Small intestine (tissue), 7 donors: ENCODE data around the gene MAP2K7. TPM values are rescaled to one million over a fixed set of nuclear protein-coding genes. Genes with fewer than 3 reads are reported as not detected.
"Not testable (repeated sequence)": the region's sequence is repeated elsewhere in the genome, so short reads cannot be mapped to it uniquely, and the experiment has no call there.

Experiments used
- DNase-seq, 2 donors: peaks; one replicate each; pipeline versions ENCODE4 v3.0.0 to v3.0.0-alpha.2; 2013
- FAIRE-seq: peaks from 2 replicates; lab custom pipeline; 2012; peaks lifted over from hg19 to GRCh38; lab: Jason Lieb, UNC
- H3K27ac ChIP-seq, 3 donors: one replicate each; pipeline ENCODE4 v1.5.1; 2013; ENCODE audit warnings: low read length in 2 of 3, mild to moderate bottlenecking in 2 of 3, control low read depth in 1 of 3, inconsistent platforms in 1 of 3, low read depth in 1 of 3, moderate library complexity in 1 of 3
- H3K27me3 ChIP-seq, 3 donors: one replicate each; pipeline ENCODE4 v1.6.1; 2013; ENCODE audit warnings: low read length in 3 of 3, inconsistent platforms in 1 of 3; ENCODE audit not compliant: control insufficient read depth in 3 of 3, insufficient read depth in 3 of 3
- H3K36me3 ChIP-seq, 3 donors: one replicate each; pipeline ENCODE4 v1.6.1; 2013; ENCODE audit warnings: low read length in 3 of 3, inconsistent platforms in 1 of 3, low read depth in 1 of 3, mild to moderate bottlenecking in 1 of 3, moderate library complexity in 1 of 3; ENCODE audit not compliant: control insufficient read depth in 3 of 3, insufficient read depth in 2 of 3
- H3K4me1 ChIP-seq, 3 donors: one replicate each; pipeline ENCODE4 v1.6.1; 2013; ENCODE audit warnings: low read length in 2 of 3, inconsistent platforms in 1 of 3, low read depth in 1 of 3, mild to moderate bottlenecking in 1 of 3, moderate library complexity in 1 of 3; ENCODE audit not compliant: control insufficient read depth in 3 of 3, insufficient read depth in 2 of 3
- H3K4me3 ChIP-seq, 3 donors: one replicate each; pipeline ENCODE4 v1.5.1; 2013; ENCODE audit warnings: low read length in 3 of 3, control low read depth in 1 of 3, inconsistent platforms in 1 of 3, low read depth in 1 of 3, mild to moderate bottlenecking in 1 of 3, moderate library complexity in 1 of 3
- H3K9me3 ChIP-seq, 2 donors: one replicate each; pipeline ENCODE4 v1.6.1; 2013; ENCODE audit warnings: low read depth in 1 of 2, low read length in 1 of 2; ENCODE audit not compliant: control insufficient read depth in 2 of 2, insufficient read depth in 1 of 2
- WGBS, 3 donors: extraction: QIAGEN DNeasy Blood & Tissue Kit; methylation state at CpG; one replicate each; pipeline ENCODE4 v1.1.7; 2013; 5-methylcytosine and 5-hydroxymethylcytosine counted together
- polyA plus RNA-seq, 4 donors: library from polyadenylated mRNA; stranded (reverse) in 3 of 4; unstranded in 1 of 4; fragments of 200-250 nt in 3 of 4; fragments of 120-200 nt in 1 of 4; gene quantifications; one replicate each; pipeline versions ENCODE4 v1.2.1 to v1.2.3, GENCODE V29; 2013
- donor health status: healthy with polysubstance abuse.
- donor health status: control.
- donor health status: control.
- donor health status: Bipolar disorder and iron deficiency.
- donor health status: healthy.

MAP2K7 gene
- polyA plus RNA-seq, 4 donors = 17.3 to 27.5 (median 21.6) TPM

GRCh38 chr19:7928741-7929701 is 25.3 kb downstream of the MAP2K7 start:
- peak in 1 of 2 donors; percentile 44 for DNase-seq
- WGBS, 3 donors = 64 to 71% (median 67%) methylated on average over 24 of the region's 24 CpGs
- peaks cover 0 to 10% (median 0%) of the 10 kb centered on the region in 3 donors for H3K4me1 ChIP-seq
- no peaks in the 10 kb centered on the region for H3K9me3 ChIP-seq
- FAIRE-seq = no peak
- no peaks in the 10 kb centered on the region for H3K27me3 ChIP-seq
- H3K4me3 ChIP-seq = no peak overlapping the region
- H3K36me3 ChIP-seq = peaks cover 2 to 72% (median 23%) of the 10 kb centered on the region in 3 donors
- peak overlapping the region in 1 of 3 donors; percentile 76 for H3K27ac ChIP-seq

- not testable (repeated sequence) for H3K27me3 ChIP-seq, DNase-seq, H3K9me3 ChIP-seq, H3K27ac ChIP-seq, FAIRE-seq, H3K4me1 ChIP-seq, H3K4me3 ChIP-seq
- peaks cover 5 to 82% (median 26%) of the 10 kb centered on the region in 3 donors for H3K36me3 ChIP-seq
- 75 to 78% (median 78%) methylated on average over 8 to 11 of the region's 11 CpGs for WGBS, 3 donors
Observed at GRCh38 chr19:7930030-7930429, 26.4 kb downstream of the MAP2K7 start.

GRCh38 chr19:7930765-7931164 is 27.1 kb downstream of the MAP2K7 start:
- Histone ChIP-seq H3K27me3 (no peaks in the 10 kb centered on the region), H3K4me1 (peaks cover 0 to 7% (median 0%) of the 10 kb centered on the region in 3 donors), H3K4me3 (no peak overlapping the region), H3K27ac (no peak overlapping the region), H3K36me3 (peaks cover 5 to 89% (median 30%) of the 10 kb centered on the region in 3 donors), H3K9me3 (no peaks in the 10 kb centered on the region)
- no peak for DNase-seq
- FAIRE-seq = no peak
- WGBS, 3 donors = 84 to 94% (median 87%) methylated on average over 7 of the region's 7 CpGs

- Histone ChIP-seq H3K4me1 (peaks cover 0 to 3% (median 0%) of the 10 kb centered on the region in 3 donors), H3K27me3 (no peaks in the 10 kb centered on the region), H3K27ac (no peak overlapping the region), H3K36me3 (peaks cover 5 to 96% (median 31%) of the 10 kb centered on the region in 3 donors), H3K4me3 (no peak overlapping the region), H3K9me3 (no peaks in the 10 kb centered on the region)
- FAIRE-seq = no peak
- WGBS, 3 donors = 89 to 98% (median 95%) methylated on average over 31 to 36 of the region's 36 CpGs
- no peak for DNase-seq
Observed at GRCh38 chr19:7931221-7932061, 27.8 kb downstream of the MAP2K7 start.

- FAIRE-seq (no peak), DNase-seq (no peak)
- Histone ChIP-seq H3K9me3 (no peaks in the 10 kb centered on the region), H3K4me3 (peak overlapping the region in 1 of 3 donors; percentile 3), H3K36me3 (peaks cover 5 to 96% (median 33%) of the 10 kb centered on the region in 3 donors), H3K4me1 (no peaks in the 10 kb centered on the region), H3K27me3 (no peaks in the 10 kb centered on the region), H3K27ac (no peak overlapping the region)
- WGBS, 3 donors = 90 to 91% (median 91%) methylated on average over 30 to 32 of the region's 32 CpGs
Observed at GRCh38 chr19:7932276-7932929, 28.7 kb downstream of the MAP2K7 start.

- H3K4me1 ChIP-seq = no peaks in the 10 kb centered on the region
- DNase-seq (no peak), FAIRE-seq (no peak)
- 89 to 98% (median 93%) methylated on average over 10 of the region's 10 CpGs for WGBS, 3 donors
- H3K27me3 ChIP-seq = no peaks in the 10 kb centered on the region
- peaks cover 5 to 96% (median 35%) of the 10 kb centered on the region in 3 donors for H3K36me3 ChIP-seq
- no peaks in the 10 kb centered on the region for H3K9me3 ChIP-seq
- H3K4me3 ChIP-seq = no peak overlapping the region
- no peak overlapping the region for H3K27ac ChIP-seq
Observed at GRCh38 chr19:7932930-7933300, 29.2 kb downstream of the MAP2K7 start.

- FAIRE-seq (no peak), DNase-seq (no peak)
- Histone ChIP-seq H3K4me3 (no peak overlapping the region), H3K4me1 (no peaks in the 10 kb centered on the region), H3K9me3 (no peaks in the 10 kb centered on the region), H3K36me3 (peaks cover 5 to 93% (median 35%) of the 10 kb centered on the region in 3 donors), H3K27ac (no peak overlapping the region), H3K27me3 (no peaks in the 10 kb centered on the region)
- WGBS, 3 donors = 85 to 92% (median 86%) methylated on average over 14 of the region's 14 CpGs
Observed at GRCh38 chr19:7933411-7933810, 29.7 kb downstream of the MAP2K7 start.
